Tibial nerve (tissue), 3 donors: ENCODE data around the gene GBGT1.

ENCODE experiments used
- EP300 ChIP-seq, 2 donors: sonication (generic); formaldehyde crosslinking; IDR thresholded peaks; one replicate each; pipeline ENCODE4 v1.6.1; 2017; ENCODE audit warnings: antibody characterized with exemption in 2 of 2, mild to moderate bottlenecking in 1 of 2
- POLR2A ChIP-seq, 2 donors: fragments of 450-650 bp; IDR thresholded peaks; one replicate each; pipeline ENCODE4 v1.6.1; 2017; ENCODE audit warnings: antibody characterized with exemption in 2 of 2, mild to moderate bottlenecking in 2 of 2, moderate library complexity in 2 of 2

GRCh38 chr9:133143639-133144141, 20.0 kb downstream of the GBGT1 start:
- TF ChIP-seq EP300 (IDR thresholded peaks at IDR 0.05) (no peak), POLR2A (IDR thresholded peaks at IDR 0.05) (no peak)
